ENCODE results near the gene MXRA7.

DNA sequence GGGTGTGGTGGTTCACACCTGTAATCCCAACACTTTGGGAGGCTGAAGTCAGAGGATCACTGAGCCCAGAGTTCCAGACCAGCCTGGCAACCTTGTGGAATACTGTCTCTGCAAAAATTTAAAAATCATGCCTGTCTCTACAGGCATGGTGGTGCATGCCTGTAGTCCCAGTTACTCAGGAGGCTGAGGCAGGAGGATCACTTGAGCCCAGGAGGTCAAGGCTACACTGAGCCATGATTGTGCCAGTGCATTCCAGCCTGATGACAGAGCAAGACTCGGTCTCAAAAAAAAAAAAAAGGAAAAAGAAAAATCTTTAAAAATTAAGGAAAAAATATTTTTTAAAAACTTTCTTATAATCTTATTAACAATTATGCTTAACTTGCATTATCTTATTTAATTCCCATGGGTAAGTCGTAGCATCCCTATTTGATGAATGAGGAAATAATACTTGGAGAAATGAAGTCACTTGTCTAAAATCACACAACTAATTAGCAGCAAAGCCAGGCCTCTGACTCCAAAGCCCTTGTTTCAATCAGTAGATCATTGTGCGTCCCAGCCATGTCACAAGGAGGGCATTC lies 40.7 kb upstream of the MXRA7 start:
- TF ChIP-seq EZH2 (IDR thresholded peaks at IDR 0.05; ENCODE audit: borderline replicate concordance, low read depth, low read length, severe bottlenecking) (no peak), CTCF (IDR thresholded peaks at IDR 0.05; ENCODE audit: borderline replicate concordance, extremely low read depth, low read length, poor library complexity, severe bottlenecking) (no peak)
